GM21825 (cell line): ENCODE data around the gene MAGI1.

Experiments
- ATAC-seq: cut with Tn5 transposase; IDR thresholded peaks from one replicate; pipeline ENCODE4 v1.9.1; 2021; ENCODE audit warnings: mild to moderate bottlenecking, moderate library complexity; ENCODE audit not compliant: unreplicated experiment

The MAGI1 gene

DNA sequence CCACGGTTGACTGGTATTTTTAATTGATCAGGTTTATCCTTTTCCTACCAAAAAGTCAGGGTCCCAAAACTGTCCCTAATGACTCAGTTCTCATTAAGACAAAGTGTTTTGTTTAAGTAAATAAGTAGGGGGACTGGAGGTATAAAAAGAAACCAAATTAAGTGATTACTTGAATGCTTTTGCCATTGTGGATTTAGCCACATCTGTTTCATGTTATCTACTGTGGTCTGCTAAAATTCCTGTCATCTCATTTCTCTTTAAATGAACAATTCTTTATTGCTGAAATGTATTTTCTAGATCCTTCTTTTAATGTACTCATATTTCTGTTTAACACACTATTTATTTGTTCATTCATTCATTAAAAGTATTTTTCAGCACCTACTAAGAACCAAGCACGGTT, 725.1 kb downstream of the MAGI1 start:
- no peak for ATAC-seq

DNA sequence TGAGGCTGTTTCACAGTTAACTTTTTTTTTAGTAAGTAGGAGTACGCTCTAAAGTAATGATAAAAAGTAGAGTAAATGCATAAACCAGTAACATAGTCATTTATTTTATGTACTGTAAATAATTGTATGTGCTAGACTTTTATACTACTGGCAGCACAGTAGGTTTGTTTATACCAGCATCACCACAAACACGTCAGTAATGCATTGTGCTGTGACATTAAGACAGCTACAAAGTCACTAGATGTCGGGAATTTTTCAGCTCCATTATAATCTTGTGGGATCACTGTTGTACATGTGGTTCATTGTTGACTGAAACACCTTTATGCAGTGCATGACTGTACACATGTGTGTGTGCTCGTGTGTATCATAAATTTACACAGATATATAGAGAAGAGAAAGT, 732.9 kb downstream of the MAGI1 start:
- ATAC-seq = no peak
